ENCODE measurements around the gene NUP188.
"Not testable (repeated sequence)": the region's sequence is repeated elsewhere in the genome, so short reads cannot be mapped to it uniquely, and the experiment has no call there.

The NUP188 gene

GRCh38 chr9:128946571-128947276 is 775 bp upstream of the NUP188 start:
- peak in 1 of 2 experiments; percentile 17 for DNase-seq

GRCh38 chr9:128947277-128947526 is 297 bp upstream of the NUP188 start:
- no peak for DNase-seq

GRCh38 chr9:128961403-128961802 is 13.9 kb downstream of the NUP188 start:
- DNase-seq = not testable (repeated sequence)

DNA sequence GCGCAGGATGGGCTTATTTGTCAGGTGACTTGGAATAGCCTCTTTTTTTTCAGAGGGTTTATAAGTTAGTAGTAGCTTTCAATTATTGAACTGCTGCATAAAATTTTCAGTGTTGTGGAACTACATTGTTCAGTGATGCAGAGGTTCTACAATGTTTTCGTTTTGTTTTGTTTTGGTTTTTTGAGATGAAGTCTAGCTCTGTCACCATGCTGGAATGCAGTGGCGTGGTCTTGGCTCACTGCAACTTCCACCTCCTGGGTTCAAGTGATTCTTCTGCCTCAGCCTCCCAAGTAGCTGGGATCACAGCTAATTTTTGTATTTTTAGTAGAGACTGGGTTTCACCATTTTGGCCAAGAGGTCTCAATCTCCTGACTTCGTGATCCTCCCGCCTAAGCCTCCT is 22.0 kb downstream of the NUP188 start:
- DNase-seq = no peak

DNA sequence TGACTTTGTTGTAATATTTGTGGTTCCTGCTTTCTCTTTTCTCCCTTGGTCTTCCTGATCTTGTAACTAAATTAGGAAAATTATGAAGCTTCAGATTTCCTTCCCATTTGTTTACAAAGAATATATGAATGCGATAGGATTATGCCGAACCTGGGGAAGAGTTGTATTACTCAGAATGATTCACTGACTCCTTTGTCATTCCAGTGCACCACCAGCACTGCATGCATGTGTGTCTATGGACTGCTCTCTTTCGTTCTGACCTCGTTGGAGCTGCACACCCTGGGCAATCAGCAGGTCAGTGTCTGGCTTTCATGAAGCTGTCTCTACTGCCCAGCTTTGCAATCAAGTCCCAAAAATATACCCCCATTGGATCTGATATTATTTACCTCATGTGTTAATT is 25.5 kb downstream of the NUP188 start:
- DNase-seq = no peak

GRCh38 chr9:128979111-128979510 is 31.6 kb downstream of the NUP188 start:
- no peak for DNase-seq

DNA sequence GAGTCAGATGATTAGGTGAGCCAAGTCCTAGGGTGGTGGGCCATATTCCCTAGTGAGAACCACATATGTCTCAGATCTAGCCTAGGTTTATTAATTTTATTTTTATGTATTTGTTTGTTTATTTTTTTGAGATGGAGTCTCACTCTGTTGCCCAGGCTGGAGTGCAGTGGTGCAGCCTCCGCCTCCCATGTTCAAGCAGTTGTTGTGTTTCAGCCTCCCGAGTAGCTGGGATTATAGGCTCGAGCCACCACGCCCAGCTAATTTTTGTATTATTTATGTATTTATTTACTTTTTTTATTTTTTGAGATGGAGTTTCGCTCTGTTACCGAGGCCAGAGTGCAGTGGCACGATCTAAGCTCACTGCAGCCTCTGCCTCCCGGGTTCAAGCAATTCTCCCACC is 36.0 kb downstream of the NUP188 start:
- DNase-seq = no peak

DNA sequence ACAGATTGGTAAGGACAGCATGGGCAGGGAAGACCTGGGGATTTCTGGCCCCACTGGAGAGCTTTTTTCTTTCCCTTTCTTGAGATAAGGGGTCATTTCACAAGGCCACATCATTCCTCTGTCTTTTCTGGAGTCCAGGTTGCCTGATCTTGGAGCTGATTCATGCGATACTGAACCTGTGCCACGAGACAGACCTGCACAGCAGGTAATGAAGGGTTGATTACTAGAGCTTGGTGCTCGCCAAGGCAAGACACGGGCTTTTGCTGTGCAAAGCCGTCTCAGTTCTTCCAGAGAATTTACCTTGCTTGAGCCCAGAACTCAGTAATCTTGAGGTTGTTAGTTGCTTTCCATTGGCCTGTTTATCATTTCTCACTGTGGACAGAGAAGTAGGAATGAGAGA is 39.2 kb downstream of the NUP188 start:
- no peak for DNase-seq

DNA sequence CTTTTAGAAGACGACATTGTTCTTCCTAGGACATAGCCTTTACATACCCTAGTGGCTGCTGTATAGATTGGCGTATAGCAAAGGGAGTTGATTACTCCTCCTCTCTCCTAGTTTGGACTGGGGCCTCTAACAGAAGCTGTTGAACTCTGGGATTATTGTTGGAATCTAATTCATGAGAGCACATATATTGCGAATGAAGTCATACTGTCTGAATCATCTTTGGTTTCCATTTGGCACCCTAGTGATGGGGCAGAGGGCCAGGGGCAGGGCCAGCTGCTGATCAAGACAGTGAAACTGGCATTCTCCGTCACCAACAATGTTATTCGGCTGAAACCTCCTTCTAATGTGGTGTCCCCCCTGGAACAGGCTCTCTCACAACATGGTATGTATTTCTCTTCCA is 40.3 kb downstream of the NUP188 start:
- no peak for DNase-seq

DNA sequence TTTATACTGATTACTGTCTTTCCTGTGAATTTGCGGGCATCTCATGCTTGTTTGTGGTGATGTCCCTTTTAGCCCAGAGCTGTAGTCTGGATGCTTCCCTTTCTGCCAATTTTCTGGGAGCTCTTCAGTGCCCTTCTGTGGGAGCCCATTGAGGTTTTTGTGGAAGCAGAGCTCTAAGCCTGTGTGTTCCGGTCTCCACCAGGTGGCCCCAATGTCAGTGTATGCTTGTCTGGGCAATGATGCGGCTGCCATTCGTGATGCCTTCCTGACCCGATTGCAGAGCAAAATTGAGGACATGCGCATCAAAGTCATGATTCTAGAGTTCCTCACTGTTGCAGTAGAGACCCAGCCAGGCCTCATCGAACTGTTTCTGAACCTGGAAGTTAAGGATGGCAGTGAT is 45.5 kb downstream of the NUP188 start:
- no peak for DNase-seq

DNA sequence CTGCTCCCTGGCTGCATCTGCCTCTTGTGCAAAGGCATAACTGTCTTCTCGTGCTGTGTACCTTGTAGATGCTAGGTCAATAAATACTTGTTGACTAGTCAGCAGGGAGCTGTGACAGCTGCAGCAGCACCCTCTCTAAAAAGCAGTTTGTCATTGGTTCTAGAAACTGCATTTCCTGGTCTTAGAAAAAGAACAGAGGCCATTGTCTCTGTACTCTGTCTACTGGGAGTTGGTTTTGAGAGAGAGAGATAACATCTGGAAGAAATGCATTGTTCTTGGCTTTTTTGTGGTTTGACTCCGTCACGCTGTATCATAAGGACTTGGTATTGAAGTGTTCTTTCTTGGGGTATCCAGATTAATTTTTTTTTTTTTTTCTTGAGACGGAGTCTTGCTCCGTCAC is 48.3 kb downstream of the NUP188 start:
- peak in 1 of 2 experiments; percentile 53 for DNase-seq

DNA sequence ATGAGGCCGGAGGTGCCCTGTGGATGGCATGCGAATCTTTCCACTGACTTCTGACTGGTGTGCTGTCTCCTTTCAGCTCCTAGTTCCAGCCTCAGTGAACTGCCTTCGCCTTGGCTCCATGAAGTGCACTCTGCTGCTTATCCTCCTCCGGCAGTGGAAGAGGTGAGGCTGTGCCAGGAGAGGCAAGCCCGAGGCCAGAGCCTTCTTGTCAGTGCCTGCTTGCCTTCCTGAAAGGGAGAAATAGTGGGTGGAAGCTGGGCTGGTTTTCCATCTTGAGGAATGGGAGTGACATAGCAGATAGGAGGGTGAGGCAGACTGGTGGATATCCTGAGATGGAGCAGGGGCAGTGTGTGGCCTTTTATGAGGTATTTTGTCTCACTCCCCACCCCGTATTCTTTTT is 51.0 kb downstream of the NUP188 start:
- no peak for DNase-seq

DNA sequence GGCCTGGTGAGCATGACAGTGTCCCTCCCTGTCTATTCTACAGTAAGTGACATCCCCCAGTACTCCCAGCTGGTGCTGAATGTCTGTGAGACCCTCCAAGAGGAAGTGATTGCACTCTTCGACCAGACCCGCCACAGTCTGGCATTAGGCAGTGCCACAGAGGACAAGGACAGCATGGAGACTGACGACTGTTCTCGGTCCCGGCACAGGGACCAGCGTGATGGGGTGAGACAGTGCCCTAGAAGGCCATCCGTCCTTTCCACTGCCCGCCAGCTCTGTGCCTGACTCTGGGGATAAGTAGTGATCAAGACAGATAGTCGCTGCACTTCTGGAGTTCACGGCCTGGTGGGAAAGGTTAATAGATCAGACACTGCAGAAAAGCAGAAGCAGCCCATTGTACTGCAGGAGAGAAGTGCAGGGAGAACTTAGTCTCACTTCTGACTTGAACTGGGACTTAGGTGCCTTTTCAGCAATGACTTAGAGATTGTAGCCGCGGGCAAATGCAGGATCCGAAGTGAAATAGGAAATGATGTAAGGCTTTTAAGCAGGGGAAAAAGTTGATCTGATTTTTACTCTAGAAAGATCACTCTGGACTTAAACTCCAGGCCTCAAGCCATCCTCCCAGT is 52.2 kb downstream of the NUP188 start:
- DNase-seq = no peak

DNA sequence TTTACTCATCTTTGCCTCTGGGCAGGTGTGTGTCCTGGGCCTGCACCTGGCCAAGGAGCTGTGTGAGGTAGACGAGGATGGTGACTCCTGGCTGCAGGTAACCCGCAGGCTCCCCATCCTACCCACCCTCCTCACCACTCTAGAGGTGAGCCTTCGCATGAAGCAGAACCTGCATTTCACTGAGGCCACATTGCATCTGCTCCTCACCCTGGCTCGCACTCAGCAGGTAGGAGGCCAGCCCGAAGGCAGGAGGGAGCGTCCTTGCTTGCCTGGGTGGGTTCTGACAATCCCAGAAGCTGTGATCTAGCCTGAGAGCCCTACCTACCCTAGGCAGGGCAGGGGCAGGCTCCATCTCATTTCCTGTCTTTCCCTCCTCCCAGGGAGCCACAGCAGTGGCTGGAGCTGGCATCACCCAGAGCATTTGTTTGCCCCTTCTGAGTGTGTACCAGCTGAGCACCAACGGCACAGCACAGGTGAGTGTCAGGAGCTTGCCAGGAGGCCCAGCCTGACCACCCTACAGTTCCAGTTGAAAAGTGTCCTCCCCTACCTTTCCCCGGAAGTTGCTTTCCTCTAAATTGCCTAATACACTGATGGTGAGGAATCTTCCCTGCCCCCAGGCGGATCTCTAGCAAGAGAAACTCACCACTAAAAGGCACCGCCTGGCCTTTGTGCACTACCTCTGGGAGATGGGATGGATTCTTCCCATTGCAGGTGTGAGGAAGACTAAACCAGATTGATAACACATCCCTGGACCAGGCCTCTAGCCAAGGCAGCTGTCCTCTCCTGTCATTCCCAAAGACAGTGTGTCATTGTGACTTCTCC is 54.2 kb downstream of the NUP188 start:
- no peak for DNase-seq

GRCh38 chr9:129002992-129003391 is 55.5 kb downstream of the NUP188 start:
- DNase-seq = no peak

DNA sequence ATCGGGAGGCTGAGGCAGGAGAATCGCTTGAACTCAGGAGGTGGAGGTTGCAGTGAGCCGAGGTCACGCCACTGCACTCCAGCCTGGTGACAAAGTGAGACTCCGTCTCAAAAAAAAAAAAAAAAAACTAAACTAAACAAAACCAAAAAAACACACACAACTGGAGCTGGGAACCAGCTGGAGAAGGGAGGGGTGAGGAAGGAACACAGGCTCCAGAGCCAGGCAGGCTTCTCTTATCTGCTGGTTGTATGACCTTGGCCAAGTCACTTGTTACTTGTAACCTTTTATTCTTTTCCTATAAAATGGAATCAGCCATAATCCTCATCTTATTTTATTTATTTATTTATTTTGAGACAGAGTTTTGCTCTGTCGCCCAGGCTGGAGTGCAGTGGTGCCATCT is 56.7 kb downstream of the NUP188 start:
- DNase-seq = not testable (repeated sequence)

DNA sequence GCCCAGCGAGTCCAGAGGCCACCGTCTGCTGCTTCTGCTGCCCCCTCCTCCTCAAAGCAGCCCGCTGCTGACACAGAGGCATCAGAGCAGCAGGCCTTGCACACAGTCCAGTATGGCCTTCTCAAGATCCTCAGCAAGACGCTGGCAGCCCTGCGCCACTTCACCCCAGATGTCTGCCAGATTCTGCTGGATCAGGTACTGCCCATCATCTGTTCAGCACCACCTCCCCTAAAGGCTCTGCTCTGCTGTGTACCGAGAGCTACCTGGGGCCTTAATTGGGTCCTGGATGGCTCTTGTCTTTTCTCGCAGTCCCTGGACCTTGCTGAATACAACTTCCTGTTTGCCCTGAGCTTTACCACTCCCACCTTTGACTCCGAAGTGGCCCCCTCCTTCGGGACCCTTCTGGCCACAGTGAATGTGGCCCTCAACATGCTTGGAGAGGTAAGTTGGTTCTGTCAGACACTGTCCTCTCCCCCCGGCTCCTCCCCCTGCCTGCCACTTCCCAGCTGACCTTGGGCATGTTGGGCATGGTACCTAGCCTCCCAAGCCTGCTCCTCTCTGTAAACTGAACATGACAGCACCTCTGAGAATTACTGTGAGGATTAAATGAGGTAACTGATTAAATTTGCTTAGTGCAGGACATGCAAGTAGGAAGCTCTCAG is 58.0 kb downstream of the NUP188 start:
- DNase-seq = no peak

DNA sequence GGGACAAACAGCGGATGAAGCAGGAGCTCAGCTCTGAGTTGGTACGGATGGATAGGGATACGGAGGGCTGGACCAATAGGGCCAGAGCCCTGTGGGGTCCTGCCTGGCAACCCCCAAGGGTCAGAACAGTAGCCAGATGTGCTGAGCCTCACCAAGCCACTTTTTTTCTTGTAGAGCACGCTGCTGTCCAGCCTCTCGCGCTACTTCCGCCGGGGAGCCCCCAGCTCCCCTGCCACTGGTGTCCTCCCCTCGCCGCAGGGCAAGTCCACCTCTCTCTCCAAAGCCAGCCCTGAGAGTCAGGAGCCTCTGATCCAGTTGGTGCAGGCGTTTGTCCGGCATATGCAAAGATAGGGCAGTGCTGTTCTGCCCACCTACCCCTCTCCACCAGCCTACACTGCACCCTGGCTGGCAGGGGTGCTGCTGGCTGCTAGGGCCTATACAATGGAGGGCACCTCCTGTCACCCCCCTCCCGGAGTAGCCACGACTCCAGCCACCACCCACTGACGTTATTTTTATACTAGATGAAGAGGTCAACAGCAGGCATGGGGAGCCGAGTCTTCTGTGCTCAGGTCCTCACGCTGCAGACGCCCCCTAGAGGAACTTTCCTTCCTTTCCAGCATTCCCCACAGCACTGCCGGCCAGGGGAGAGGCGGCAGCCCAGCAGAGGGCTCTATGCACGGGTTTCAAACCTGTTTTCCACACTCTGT is 59.0 kb downstream of the NUP188 start:
- DNase-seq = peak; percentile 57

DNA sequence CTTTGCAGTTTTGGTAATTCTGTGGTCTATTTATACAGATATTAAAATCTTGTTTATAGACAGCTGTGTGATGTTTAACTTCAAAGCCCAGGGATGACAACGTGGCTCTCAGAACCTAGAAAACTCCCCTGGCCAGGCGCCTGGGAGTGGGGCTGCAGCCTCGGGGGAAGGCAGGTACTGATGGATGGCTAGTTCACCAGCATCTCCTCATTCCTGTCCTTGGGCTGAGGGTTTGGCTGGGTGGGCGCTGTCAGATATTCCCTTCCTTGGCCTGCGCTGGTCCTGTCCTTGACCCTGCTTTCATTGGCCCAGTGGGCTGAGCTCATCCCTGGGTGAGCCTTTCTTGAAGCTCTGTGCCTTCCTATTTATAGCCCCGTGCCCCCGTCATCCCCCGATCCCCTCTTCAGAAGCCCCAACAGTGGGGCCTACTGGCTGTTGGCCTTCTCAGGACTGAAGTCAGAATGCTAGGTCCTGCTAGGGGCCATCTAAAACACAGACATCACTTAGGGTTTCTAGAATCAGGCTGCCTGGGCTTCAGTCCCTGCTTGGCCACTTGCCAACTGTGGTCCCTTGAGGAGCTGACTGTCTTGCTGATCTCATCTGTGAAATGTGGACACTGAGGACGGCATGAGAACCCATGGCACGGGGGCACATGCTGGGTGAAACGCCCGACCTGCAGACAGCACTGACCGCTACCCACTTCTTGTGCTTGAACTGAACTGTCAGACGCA is 59.7 kb downstream of the NUP188 start:
- no peak for DNase-seq

GRCh38 chr9:129007766-129008468 is 60.4 kb downstream of the NUP188 start:
- no peak for DNase-seq

- no peak for DNase-seq
Measured at GRCh38 chr9:129008469-129008965, 61.0 kb downstream of the NUP188 start.
